AG09319 (cell line): ENCODE results near the gene BCCIP.

Experiments used
- DNase-seq: peaks from one replicate; pipeline ENCODE4 v3.0.0-alpha.2; 2010; ENCODE audit warnings: low read depth; ENCODE audit errors: extremely low read depth
- CTCF ChIP-seq: IDR thresholded peaks from 2 replicates; pipeline ENCODE4 v1.5.1; 2011; ENCODE audit warnings: low read depth, mild to moderate bottlenecking, inconsistent platforms, low read length, moderate library complexity

BCCIP gene

GRCh38 chr10:125822878-125823662 lies at the start of gene BCCIP, which contains the start of gene UROS:
Gene BCCIP (plus strand): TSS chr10:125823546. CDS start chr10:125823558, 12 bp downstream.
Gene UROS (minus strand): TSS chr10:125823258. CDS start chr10:125816499, 6,759 bp downstream.
- TF ChIP-seq CTCF, result no peak
- peak; percentile 76 for DNase-seq

DNA sequence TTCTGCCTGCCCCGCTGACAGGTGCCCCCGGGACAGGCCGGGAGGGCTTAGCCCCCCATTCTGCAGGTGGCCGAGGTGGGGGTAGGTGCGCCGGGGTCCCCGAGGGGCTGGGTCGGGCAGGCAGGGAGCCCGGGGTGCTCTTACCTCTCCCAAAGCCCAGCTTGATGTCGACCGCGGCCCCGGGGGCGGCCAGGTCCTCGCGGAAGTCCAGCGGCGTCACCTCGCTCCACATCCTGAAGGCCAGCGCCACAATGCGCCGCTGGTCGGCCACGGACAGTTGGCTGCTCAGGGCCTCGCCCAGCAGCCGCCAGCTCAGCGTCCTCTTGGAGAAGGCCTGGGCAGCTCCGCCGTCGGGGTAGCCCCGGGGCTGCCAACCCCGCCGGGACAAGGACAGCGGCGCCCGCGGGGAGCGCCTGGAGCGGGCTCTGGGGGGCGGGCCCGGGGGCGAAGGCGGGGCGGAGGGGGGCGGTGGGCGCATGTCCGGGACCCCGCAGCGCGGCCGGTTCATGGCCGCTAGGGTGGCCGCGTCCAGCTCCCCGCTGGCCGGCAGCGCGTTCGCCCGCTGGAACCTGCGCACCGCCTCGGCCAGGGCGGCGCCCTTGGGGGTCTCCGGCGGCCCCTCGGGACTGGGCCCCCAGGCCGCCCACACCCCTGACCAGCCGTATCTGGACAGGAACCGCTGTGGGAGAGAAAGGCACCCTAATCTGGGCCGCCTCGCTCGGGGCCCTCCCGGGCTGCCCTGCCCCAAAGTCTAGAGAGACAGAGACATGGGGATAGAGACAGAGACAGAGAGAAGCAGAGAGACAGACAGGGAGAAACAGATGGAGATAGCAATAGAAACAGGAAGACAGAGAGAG lies 49.4 kb upstream of the BCCIP start:
- DNase-seq, result no peak
- no peak for TF ChIP-seq CTCF

DNA sequence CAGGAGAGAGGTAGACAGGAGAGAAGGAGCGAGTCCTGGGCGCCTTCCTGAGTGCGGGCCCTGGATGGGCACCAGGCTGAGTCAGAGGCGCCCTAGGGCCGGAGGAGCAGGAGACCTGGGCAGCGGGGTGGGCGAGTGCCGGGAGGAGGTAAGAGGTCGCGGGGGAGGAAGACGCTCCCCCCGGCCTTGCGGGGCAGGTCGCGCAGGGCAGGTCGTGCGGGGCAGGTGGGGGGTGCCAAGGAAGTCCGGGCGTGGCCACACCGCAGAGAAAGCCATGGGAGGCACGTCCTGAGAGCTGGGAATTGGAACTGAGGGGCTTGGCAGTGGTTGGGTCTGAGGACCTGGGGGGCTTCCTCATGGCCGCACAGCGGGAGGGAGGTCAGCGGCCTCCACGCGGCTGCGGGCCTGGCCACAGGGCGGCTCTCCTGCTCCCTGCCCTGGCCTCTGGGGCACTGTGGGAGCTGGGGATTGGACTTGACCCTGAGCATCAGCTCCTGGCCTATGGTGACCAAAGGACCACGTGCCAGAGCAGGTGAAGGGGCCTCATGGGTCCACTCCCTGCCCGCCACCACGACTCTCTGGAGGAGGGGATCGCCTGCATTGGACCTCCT lies 48.7 kb upstream of the BCCIP start:
- no peak for TF ChIP-seq CTCF
- no peak for DNase-seq

- TF ChIP-seq CTCF, result no peak
- DNase-seq, result no peak
Observed at GRCh38 chr10:125775491-125776106, 47.7 kb upstream of the BCCIP start, which contains the start of gene MMP21. Gene MMP21 (minus strand): TSS chr10:125775821. CDS start chr10:125775821, 0 bp downstream.

DNA sequence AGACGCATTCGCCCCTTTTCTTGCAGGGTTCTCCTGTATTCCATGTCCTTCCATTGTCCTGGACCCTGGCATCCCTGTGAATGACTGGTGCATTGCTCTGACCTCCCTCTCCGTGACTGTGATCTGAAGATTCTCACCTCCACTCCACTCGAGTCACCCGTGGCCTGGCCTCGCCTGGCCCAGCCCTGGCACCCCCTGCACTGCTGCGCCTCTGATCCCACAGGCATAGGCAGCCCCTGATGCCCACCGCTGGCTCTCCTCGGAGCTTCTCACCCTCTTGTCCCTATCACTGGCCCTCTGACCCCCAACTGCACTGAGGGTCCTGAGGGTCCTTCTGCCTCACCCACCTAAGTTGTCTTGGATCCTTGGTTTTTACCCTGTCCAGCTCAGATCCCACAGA lies 45.5 kb upstream of the BCCIP start:
- no peak for DNase-seq
- no peak for TF ChIP-seq CTCF

GRCh38 chr10:125778556-125778955 lies 44.8 kb upstream of the BCCIP start:
- no peak for TF ChIP-seq CTCF
- no peak for DNase-seq
